ENCODE results near the gene TM9SF1. TPM values are rescaled to one million over a fixed set of nuclear protein-coding genes. Genes with fewer than 3 reads are reported as not detected.
"Not testable (repeated sequence)": the region's sequence is repeated elsewhere in the genome, so short reads cannot be mapped to it uniquely, and the experiment has no call there.

The TM9SF1 gene
- total and polyA plus RNA-seq, 4 donors: 15.8 to 37.3 (median 35.2) TPM

DNA sequence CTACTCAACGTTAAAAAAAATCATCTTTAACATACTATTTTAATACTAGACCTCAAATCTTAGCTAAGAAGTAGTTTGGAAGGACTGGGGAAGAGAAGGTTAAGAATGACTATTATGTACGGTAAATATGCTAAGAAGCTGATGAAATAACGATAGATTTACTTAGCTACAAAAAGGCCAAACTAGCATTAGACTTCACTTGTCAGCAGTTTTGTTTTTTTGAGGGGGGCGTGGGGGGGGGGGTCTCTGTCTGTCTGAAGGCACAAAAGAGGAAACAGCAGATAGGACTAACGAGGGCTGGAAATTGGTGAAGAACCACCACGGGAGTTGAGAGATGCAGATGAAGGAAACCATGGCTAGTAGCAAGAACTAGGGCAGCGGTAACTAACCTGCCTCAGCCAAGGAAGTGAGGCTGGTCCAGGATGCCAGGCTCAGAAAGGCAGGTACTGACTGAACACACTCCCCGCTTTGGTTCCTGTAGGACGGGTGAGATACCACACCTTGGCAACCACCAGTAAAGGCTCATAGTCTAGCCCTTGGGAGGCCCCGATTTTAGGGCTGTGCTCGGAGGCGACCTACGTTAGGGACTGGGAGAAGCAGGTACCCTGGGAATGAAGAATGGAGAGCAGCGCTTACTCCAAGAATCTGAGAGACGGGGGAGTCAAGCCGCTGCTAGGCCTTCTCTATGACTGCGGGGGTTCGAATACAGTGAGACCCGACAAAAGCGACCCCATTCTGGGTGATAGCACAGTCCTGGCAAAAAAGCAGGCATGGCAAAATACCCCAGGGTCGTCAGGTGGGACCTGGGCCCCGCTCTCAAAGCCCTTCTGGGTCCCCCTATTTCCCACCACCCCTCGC is 36.3 kb upstream of the TM9SF1 start:
- Histone ChIP-seq H3K4me1 (ENCODE audit: control insufficient read depth in 1 of 2, insufficient read depth in 2 of 2, low read length in 2 of 2) (peaks cover 0 to 3% of the 10 kb centered on the region in 2 donors), H3K4me3 (ENCODE audit: low read length in 2 of 2) (peak overlapping the region; percentile 60 to 61), H3K27ac (ENCODE audit: low read depth in 1 of 2, low read length in 2 of 2) (peak overlapping the region in 1 of 2 donors; percentile 46), H3K9me3 (ENCODE audit: control insufficient read depth, low read length) (no peaks in the 10 kb centered on the region), H3K27me3 (ENCODE audit: control insufficient read depth in 1 of 2, insufficient read depth in 2 of 2, low read length in 1 of 2) (no peaks in the 10 kb centered on the region), H3K36me3 (ENCODE audit: control insufficient read depth in 1 of 2, insufficient read depth in 2 of 2, low read length in 1 of 2) (no peaks in the 10 kb centered on the region)
- intact Hi-C loops (cut with DNase I): loop anchor here (1.0 to 5.0 kb wide), 2 partner anchors 34 to 36 kb away; partner anchors contain the start of gene TM9SF1 (in 2 of the 2)
- no peak for ATAC-seq (ENCODE audit: low FRiP score)
- no peak for DNase-seq
- 10 to 11% methylated on average over 23 of the region's 23 CpGs for WGBS, 2 donors

- intact Hi-C loops (cut with DNase I): no loop called here
- 0 to 2% methylated on average over 1 of the region's 1 CpG for WGBS, 2 donors
Observed at GRCh38 chr14:24228902-24229301, 33.7 kb upstream of the TM9SF1 start.

GRCh38 chr14:24226473-24226872 is 31.2 kb upstream of the TM9SF1 start:
- whole genome bisulfite sequencing, 2 donors: 58 to 63% methylated on average over 1 of the region's 1 CpG
- intact Hi-C loops (cut with DNase I): no loop called here

More at GRCh38 chr14:24228902-24229301, 33.7 kb upstream of the TM9SF1 start:
- no peak for DNase-seq
- Histone ChIP-seq H3K4me1 (ENCODE audit: control insufficient read depth in 1 of 2, insufficient read depth in 2 of 2, low read length in 2 of 2) (peaks cover 0 to 3% of the 10 kb centered on the region in 2 donors), H3K27ac (ENCODE audit: low read depth in 1 of 2, low read length in 2 of 2) (no peak overlapping the region), H3K36me3 (ENCODE audit: control insufficient read depth in 1 of 2, insufficient read depth in 2 of 2, low read length in 1 of 2) (no peaks in the 10 kb centered on the region), H3K4me3 (ENCODE audit: low read length in 2 of 2) (no peak overlapping the region), H3K9me3 (ENCODE audit: control insufficient read depth, low read length) (no peaks in the 10 kb centered on the region), H3K27me3 (ENCODE audit: control insufficient read depth in 1 of 2, insufficient read depth in 2 of 2, low read length in 1 of 2) (no peaks in the 10 kb centered on the region)
- ATAC-seq (ENCODE audit: low FRiP score): no peak

DNA sequence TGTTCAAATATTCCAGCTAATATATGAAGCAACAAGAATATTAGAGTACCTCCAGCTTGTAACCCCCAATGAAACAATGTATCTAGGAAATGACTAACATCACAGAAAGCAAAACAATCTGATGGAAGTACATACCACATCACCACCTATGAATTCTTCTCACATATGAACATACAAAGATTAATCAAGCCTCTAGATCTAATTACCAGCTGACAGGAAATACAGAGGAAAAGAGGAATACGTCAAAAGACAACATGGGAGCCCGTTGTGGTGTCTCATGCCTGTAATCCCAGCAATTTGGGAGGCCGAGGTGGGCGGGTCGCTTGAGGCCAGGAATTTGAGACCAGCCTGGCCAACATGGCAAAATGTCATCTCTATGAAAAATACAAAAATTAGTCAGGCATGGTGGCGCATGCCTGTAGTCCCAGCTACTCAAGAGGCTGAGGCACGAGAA is 29.4 kb upstream of the TM9SF1 start:
- Histone ChIP-seq H3K4me1 (ENCODE audit: control insufficient read depth in 1 of 2, insufficient read depth in 2 of 2, low read length in 2 of 2) (no peaks in the 10 kb centered on the region), H3K27ac (ENCODE audit: low read depth in 1 of 2, low read length in 2 of 2) (no peak overlapping the region), H3K36me3 (ENCODE audit: control insufficient read depth in 1 of 2, insufficient read depth in 2 of 2, low read length in 1 of 2) (no peaks in the 10 kb centered on the region), H3K4me3 (ENCODE audit: low read length in 2 of 2) (no peak overlapping the region), H3K27me3 (ENCODE audit: control insufficient read depth in 1 of 2, insufficient read depth in 2 of 2, low read length in 1 of 2) (no peaks in the 10 kb centered on the region), H3K9me3 (ENCODE audit: control insufficient read depth, low read length) (no peaks in the 10 kb centered on the region)
- DNase-seq: no peak
- no peak for ATAC-seq (ENCODE audit: low FRiP score)
- 82 to 85% methylated on average over 7 of the region's 7 CpGs for WGBS, 2 donors
- intact Hi-C loops (cut with DNase I): no loop called here

More at GRCh38 chr14:24226473-24226872, 31.2 kb upstream of the TM9SF1 start:
- H3K27ac ChIP-seq (ENCODE audit: low read depth in 1 of 2, low read length in 2 of 2): no peak overlapping the region
- H3K27me3 ChIP-seq (ENCODE audit: control insufficient read depth in 1 of 2, insufficient read depth in 2 of 2, low read length in 1 of 2): no peaks in the 10 kb centered on the region
- DNase-seq: no peak
- no peaks in the 10 kb centered on the region for H3K36me3 ChIP-seq (ENCODE audit: control insufficient read depth in 1 of 2, insufficient read depth in 2 of 2, low read length in 1 of 2)
- no peak overlapping the region for H3K4me3 ChIP-seq (ENCODE audit: low read length in 2 of 2)
- no peaks in the 10 kb centered on the region for H3K9me3 ChIP-seq (ENCODE audit: control insufficient read depth, low read length)
- ATAC-seq (ENCODE audit: low FRiP score): no peak
- no peaks in the 10 kb centered on the region for H3K4me1 ChIP-seq (ENCODE audit: control insufficient read depth in 1 of 2, insufficient read depth in 2 of 2, low read length in 2 of 2)

DNA sequence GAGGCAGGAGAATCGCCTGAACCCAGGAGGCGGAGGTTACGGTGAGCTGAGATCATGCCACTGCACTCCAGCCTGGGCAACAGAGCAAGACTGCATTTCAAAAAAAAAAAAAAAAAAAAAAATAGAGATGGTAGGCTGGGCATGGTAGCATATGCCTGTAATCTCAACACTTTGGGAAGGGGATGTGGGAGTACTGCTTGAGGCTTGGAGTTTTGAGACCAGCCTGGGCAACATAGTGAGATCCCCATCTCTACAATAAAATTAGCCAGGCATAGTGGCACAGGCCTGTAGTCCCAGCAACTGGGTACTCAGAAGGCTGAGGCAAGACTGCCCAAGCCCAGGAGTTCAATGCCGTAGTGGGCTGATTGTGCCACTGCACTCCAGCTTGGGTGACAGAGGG is 27.7 kb upstream of the TM9SF1 start:
- H3K4me3 ChIP-seq (ENCODE audit: low read length in 2 of 2); H3K36me3 ChIP-seq (ENCODE audit: control insufficient read depth in 1 of 2, insufficient read depth in 2 of 2, low read length in 1 of 2); DNase-seq; ATAC-seq (ENCODE audit: low FRiP score); H3K27me3 ChIP-seq (ENCODE audit: control insufficient read depth in 1 of 2, insufficient read depth in 2 of 2, low read length in 1 of 2); H3K9me3 ChIP-seq (ENCODE audit: control insufficient read depth, low read length); intact Hi-C loops (cut with DNase I); H3K4me1 ChIP-seq (ENCODE audit: control insufficient read depth in 1 of 2, insufficient read depth in 2 of 2, low read length in 2 of 2); H3K27ac ChIP-seq (ENCODE audit: low read depth in 1 of 2, low read length in 2 of 2): not testable (repeated sequence)
- WGBS, 2 donors: 97% methylated on average over 4 of the region's 4 CpGs

- Histone ChIP-seq H3K27ac (ENCODE audit: low read depth in 1 of 2, low read length in 2 of 2) (no peak overlapping the region), H3K9me3 (ENCODE audit: control insufficient read depth, low read length) (no peaks in the 10 kb centered on the region), H3K4me1 (ENCODE audit: control insufficient read depth in 1 of 2, insufficient read depth in 2 of 2, low read length in 2 of 2) (no peaks in the 10 kb centered on the region), H3K4me3 (ENCODE audit: low read length in 2 of 2) (no peak overlapping the region), H3K36me3 (ENCODE audit: control insufficient read depth in 1 of 2, insufficient read depth in 2 of 2, low read length in 1 of 2) (no peaks in the 10 kb centered on the region), H3K27me3 (ENCODE audit: control insufficient read depth in 1 of 2, insufficient read depth in 2 of 2, low read length in 1 of 2) (no peaks in the 10 kb centered on the region)
- no peak for DNase-seq
- 57% methylated on average over 3 of the region's 3 CpGs for WGBS, 2 donors
- ATAC-seq (ENCODE audit: low FRiP score): no peak
- intact Hi-C loops (cut with DNase I): no loop called here
Observed at GRCh38 chr14:24219521-24219920, 24.3 kb upstream of the TM9SF1 start.

DNA sequence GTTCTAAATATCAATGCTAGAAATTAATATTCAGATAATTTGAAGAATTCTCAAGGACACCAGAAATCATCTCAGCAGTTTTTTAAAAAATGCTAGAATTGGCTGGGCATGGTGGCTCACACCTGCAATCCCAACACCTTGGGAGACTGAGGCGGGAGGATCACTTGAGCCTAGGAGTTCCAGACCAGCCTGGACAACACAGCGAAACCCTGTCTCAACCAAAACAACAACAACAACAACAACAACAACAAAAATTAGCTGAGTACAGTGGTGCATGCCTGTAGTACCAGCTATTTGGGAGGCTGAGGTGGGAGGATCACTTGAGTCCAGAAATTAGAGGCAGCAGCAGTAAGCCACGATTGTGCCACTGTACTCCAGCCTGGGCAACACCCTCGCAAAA is 23.8 kb upstream of the TM9SF1 start:
- ATAC-seq (ENCODE audit: low FRiP score): no peak
- Histone ChIP-seq H3K27me3 (ENCODE audit: control insufficient read depth in 1 of 2, insufficient read depth in 2 of 2, low read length in 1 of 2) (no peaks in the 10 kb centered on the region), H3K9me3 (ENCODE audit: control insufficient read depth, low read length) (no peaks in the 10 kb centered on the region), H3K4me1 (ENCODE audit: control insufficient read depth in 1 of 2, insufficient read depth in 2 of 2, low read length in 2 of 2) (no peaks in the 10 kb centered on the region), H3K4me3 (ENCODE audit: low read length in 2 of 2) (no peak overlapping the region), H3K27ac (ENCODE audit: low read depth in 1 of 2, low read length in 2 of 2) (no peak overlapping the region), H3K36me3 (ENCODE audit: control insufficient read depth in 1 of 2, insufficient read depth in 2 of 2, low read length in 1 of 2) (no peaks in the 10 kb centered on the region)
- DNase-seq: no peak
- 82 to 84% methylated on average over 4 of the region's 4 CpGs for WGBS, 2 donors
- intact Hi-C loops (cut with DNase I): no loop called here

DNA sequence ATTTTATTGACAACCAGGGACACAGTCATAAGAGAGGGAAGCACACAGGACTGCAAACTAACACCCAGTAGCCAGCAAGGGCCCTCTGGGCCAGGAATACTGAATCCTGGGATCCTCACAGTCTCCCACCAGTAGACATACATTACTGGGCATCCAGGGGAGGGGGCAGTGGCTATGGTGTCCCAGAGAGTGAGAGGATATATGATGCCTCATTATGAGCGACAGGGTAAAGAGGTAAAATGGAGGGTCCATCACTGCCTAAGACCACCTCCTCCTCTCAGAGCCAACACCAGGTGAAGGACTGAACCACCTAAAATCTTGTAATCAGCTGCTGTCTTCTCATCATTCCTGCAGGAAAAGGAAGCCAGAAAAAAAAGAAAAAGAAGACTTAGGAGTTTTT is 21.6 kb upstream of the TM9SF1 start:
- H3K27me3 ChIP-seq (ENCODE audit: control insufficient read depth in 1 of 2, insufficient read depth in 2 of 2, low read length in 1 of 2); H3K27ac ChIP-seq (ENCODE audit: low read depth in 1 of 2, low read length in 2 of 2); intact Hi-C loops (cut with DNase I); H3K4me3 ChIP-seq (ENCODE audit: low read length in 2 of 2); ATAC-seq (ENCODE audit: low FRiP score); H3K4me1 ChIP-seq (ENCODE audit: control insufficient read depth in 1 of 2, insufficient read depth in 2 of 2, low read length in 2 of 2); DNase-seq; H3K36me3 ChIP-seq (ENCODE audit: control insufficient read depth in 1 of 2, insufficient read depth in 2 of 2, low read length in 1 of 2); H3K9me3 ChIP-seq (ENCODE audit: control insufficient read depth, low read length): not testable (repeated sequence)
- 90% methylated on average over 1 of the region's 1 CpG for WGBS, 2 donors

- Histone ChIP-seq H3K9me3 (ENCODE audit: control insufficient read depth, low read length) (no peaks in the 10 kb centered on the region), H3K4me3 (ENCODE audit: low read length in 2 of 2) (no peak overlapping the region), H3K36me3 (ENCODE audit: control insufficient read depth in 1 of 2, insufficient read depth in 2 of 2, low read length in 1 of 2) (no peaks in the 10 kb centered on the region), H3K27me3 (ENCODE audit: control insufficient read depth in 1 of 2, insufficient read depth in 2 of 2, low read length in 1 of 2) (no peaks in the 10 kb centered on the region), H3K27ac (ENCODE audit: low read depth in 1 of 2, low read length in 2 of 2) (peak overlapping the region; percentile 4 to 67), H3K4me1 (ENCODE audit: control insufficient read depth in 1 of 2, insufficient read depth in 2 of 2, low read length in 2 of 2) (no peaks in the 10 kb centered on the region)
- ATAC-seq (ENCODE audit: low FRiP score): no peak
- intact Hi-C loops (cut with DNase I): no loop called here
- 87% methylated on average over 2 of the region's 2 CpGs for WGBS, 2 donors
- DNase-seq: no peak
Observed at GRCh38 chr14:24216345-24216699, 21.1 kb upstream of the TM9SF1 start.

Data from aorta (tissue), 5 donors.